Smooth muscle cell (in vitro differentiated cells): ENCODE results near the gene CITED2. TPM values are rescaled to one million over a fixed set of nuclear protein-coding genes. Genes with fewer than 3 reads are reported as not detected.

Experiments
- DNase-seq: peaks from one replicate; lab custom pipeline; 2025; ENCODE audit not compliant: unreplicated experiment; lab: John Stamatoyannopoulos, UW
- H2AFZ ChIP-seq: fragments of 200-600 bp; sonication (generic); 2 replicates; pipeline ENCODE4 v1.6.0; 2016; ENCODE audit warnings: antibody characterized with exemption, low read depth, mild to moderate bottlenecking
- H3F3A ChIP-seq: fragments of 200-600 bp; sonication (generic); 2 replicates; pipeline ENCODE4 v1.6.0; 2017; ENCODE audit warnings: antibody characterized with exemption, low read depth
- H3K27ac ChIP-seq: fragments of 200-600 bp; sonication (generic); 2 replicates; pipeline ENCODE4 v1.5.1; 2016; ENCODE audit warnings: low read depth, mild to moderate bottlenecking
- H3K27me3 ChIP-seq: fragments of 200-600 bp; sonication (generic); 2 replicates; pipeline ENCODE4 v1.6.1; 2016; ENCODE audit warnings: low read depth, mild to moderate bottlenecking
- H3K36me3 ChIP-seq: fragments of 200-600 bp; sonication (generic); 2 replicates; pipeline ENCODE4 v1.5.1; 2016; ENCODE audit warnings: low read depth
- H3K4me1 ChIP-seq: fragments of 200-600 bp; sonication (generic); 2 replicates; pipeline ENCODE4 v1.5.1; 2016; ENCODE audit warnings: low read depth
- H3K4me2 ChIP-seq: fragments of 200-600 bp; sonication (generic); 2 replicates; pipeline ENCODE4 v1.6.0; 2016; ENCODE audit warnings: mild to moderate bottlenecking
- H3K4me3 ChIP-seq: fragments of 200-600 bp; sonication (generic); 2 replicates; pipeline ENCODE4 v1.5.1; 2016; ENCODE audit warnings: mild to moderate bottlenecking
- H3K79me2 ChIP-seq: fragments of 200-600 bp; sonication (generic); 2 replicates; pipeline ENCODE4 v1.6.0; 2016; ENCODE audit warnings: low read depth, mild to moderate bottlenecking
- H3K9ac ChIP-seq: fragments of 200-600 bp; sonication (generic); 2 replicates; pipeline ENCODE4 v1.6.0; 2016; ENCODE audit warnings: low read depth
- H3K9me3 ChIP-seq: fragments of 200-600 bp; sonication (generic); replicated peaks from 2 replicates; pipeline ENCODE4 v1.5.1; 2016; ENCODE audit warnings: low read depth
- H4K20me1 ChIP-seq: fragments of 200-600 bp; sonication (generic); 2 replicates; pipeline ENCODE4 v1.6.0; 2016; ENCODE audit warnings: low read depth
- WGBS: methylation state at CpG from one replicate; pipeline ENCODE4 v1.1.7; 2016; ENCODE audit warnings: low lambda C conversion rate; 5-methylcytosine and 5-hydroxymethylcytosine counted together
- polyA plus RNA-seq: library from polyadenylated mRNA; unstranded; fragments of >200 nt; fragmentation: Nextera tagmentation; extraction: Ambion mirVana; gene quantifications from 2 replicates; pipeline ENCODE4 v1.2.1, GENCODE V29; 2016
- total RNA-seq: library from RNA; depleted of rRNA; stranded (reverse); fragments of >200 nt; gene quantifications from 2 replicates; pipeline ENCODE4 v1.2.3, GENCODE V29; 2014
- TF ChIP-seq, protein P1 (sequence below): fragments of 200-600 bp; sonication (generic); IDR thresholded peaks from 2 replicates; pipeline ENCODE4 v1.5.1; 2017; ENCODE audit warnings: borderline replicate concordance, mild to moderate bottlenecking, antibody characterized with exemption; ENCODE audit not compliant: insufficient read depth, poor library complexity, severe bottlenecking

CITED2 gene
- total and polyA plus RNA-seq, 2 experiments from 2014 or later, result 67.9 to 209 TPM

- no peaks in the 10 kb centered on the region for H3F3A ChIP-seq
- 91% methylated on average over 2 of the region's 2 CpGs for WGBS
- H3K9ac ChIP-seq, result no peak overlapping the region
- no peaks in the 10 kb centered on the region for H3K4me1 ChIP-seq
- H4K20me1 ChIP-seq, result no peaks in the 10 kb centered on the region
- no peak overlapping the region for H3K4me3 ChIP-seq
- H3K4me2 ChIP-seq, result no peak overlapping the region
- DNase-seq, result no peak
- no peak overlapping the region for H2AFZ ChIP-seq
- no peaks in the 10 kb centered on the region for H3K79me2 ChIP-seq
- no peaks in the 10 kb centered on the region for H3K9me3 ChIP-seq
- TF ChIP-seq, protein P1, sequence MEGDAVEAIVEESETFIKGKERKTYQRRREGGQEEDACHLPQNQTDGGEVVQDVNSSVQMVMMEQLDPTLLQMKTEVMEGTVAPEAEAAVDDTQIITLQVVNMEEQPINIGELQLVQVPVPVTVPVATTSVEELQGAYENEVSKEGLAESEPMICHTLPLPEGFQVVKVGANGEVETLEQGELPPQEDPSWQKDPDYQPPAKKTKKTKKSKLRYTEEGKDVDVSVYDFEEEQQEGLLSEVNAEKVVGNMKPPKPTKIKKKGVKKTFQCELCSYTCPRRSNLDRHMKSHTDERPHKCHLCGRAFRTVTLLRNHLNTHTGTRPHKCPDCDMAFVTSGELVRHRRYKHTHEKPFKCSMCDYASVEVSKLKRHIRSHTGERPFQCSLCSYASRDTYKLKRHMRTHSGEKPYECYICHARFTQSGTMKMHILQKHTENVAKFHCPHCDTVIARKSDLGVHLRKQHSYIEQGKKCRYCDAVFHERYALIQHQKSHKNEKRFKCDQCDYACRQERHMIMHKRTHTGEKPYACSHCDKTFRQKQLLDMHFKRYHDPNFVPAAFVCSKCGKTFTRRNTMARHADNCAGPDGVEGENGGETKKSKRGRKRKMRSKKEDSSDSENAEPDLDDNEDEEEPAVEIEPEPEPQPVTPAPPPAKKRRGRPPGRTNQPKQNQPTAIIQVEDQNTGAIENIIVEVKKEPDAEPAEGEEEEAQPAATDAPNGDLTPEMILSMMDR, result no peak
- no peaks in the 10 kb centered on the region for H3K27me3 ChIP-seq
- H3K27ac ChIP-seq, result no peak overlapping the region
- H3K36me3 ChIP-seq, result no peaks in the 10 kb centered on the region
These were observed 13.2 kb downstream of the CITED2 start for GRCh38 chr6:139361211-139361610.

- H3K27me3 ChIP-seq, result no peaks in the 10 kb centered on the region
- H3K79me2 ChIP-seq, result no peaks in the 10 kb centered on the region
- H4K20me1 ChIP-seq, result no peaks in the 10 kb centered on the region
- H3K9ac ChIP-seq, result no peak overlapping the region
- H2AFZ ChIP-seq, result no peak overlapping the region
- H3K4me1 ChIP-seq, result no peaks in the 10 kb centered on the region
- H3K4me2 ChIP-seq, result no peak overlapping the region
- no peak for DNase-seq
- no peak overlapping the region for H3K27ac ChIP-seq
- H3K36me3 ChIP-seq, result no peaks in the 10 kb centered on the region
- H3K4me3 ChIP-seq, result no peak overlapping the region
- TF ChIP-seq, protein P1, result no peak
- H3F3A ChIP-seq, result no peaks in the 10 kb centered on the region
- WGBS, result 92% methylated on average over 2 of the region's 2 CpGs
- H3K9me3 ChIP-seq, result no peaks in the 10 kb centered on the region
These were observed 17.5 kb downstream of the CITED2 start for GRCh38 chr6:139356924-139357323.

GRCh38 chr6:139355777-139356445, 18.5 kb downstream of the CITED2 start:
- Histone ChIP-seq H3K27me3 (no peaks in the 10 kb centered on the region), H3K36me3 (no peaks in the 10 kb centered on the region)

DNA sequence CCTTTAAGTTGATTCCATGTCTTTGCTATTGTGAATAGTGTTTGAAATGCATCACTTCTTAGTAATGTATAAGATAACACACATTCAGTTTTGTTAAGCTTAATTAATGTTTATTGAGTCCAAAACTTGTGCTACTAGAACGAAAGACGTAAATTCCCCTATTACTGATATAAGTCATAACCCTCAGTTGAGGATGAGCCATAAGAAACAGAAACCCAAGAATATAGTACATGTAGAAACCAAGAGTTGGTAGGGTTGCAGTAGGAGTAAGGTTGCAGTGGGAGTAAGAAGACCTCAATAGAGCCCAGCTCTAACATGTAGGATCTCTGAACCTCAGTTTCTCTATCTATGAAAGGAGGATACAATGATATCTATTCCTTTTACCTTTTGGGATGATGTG, 19.3 kb downstream of the CITED2 start:
- Histone ChIP-seq H2AFZ (no peak overlapping the region), H3K79me2 (no peaks in the 10 kb centered on the region), H3K9ac (no peak overlapping the region), H3F3A (no peaks in the 10 kb centered on the region), H3K4me1 (no peaks in the 10 kb centered on the region), H3K27me3 (no peaks in the 10 kb centered on the region), H3K4me3 (no peak overlapping the region), H4K20me1 (no peaks in the 10 kb centered on the region), H3K36me3 (no peaks in the 10 kb centered on the region), H3K9me3 (no peaks in the 10 kb centered on the region), H3K4me2 (no peak overlapping the region), H3K27ac (no peak overlapping the region)
- 94% methylated on average over 2 of the region's 2 CpGs for WGBS
- DNase-seq, result no peak
- TF ChIP-seq, protein P1, result no peak

More at GRCh38 chr6:139355777-139356445, 18.5 kb downstream of the CITED2 start:
- 90% methylated on average over 7 of the region's 7 CpGs for WGBS
- Histone ChIP-seq H3K4me3 (no peak overlapping the region), H3K9me3 (no peaks in the 10 kb centered on the region), H4K20me1 (no peaks in the 10 kb centered on the region), H3K4me2 (no peak overlapping the region), H3K9ac (no peak overlapping the region), H2AFZ (no peak overlapping the region), H3K4me1 (no peaks in the 10 kb centered on the region), H3K27ac (no peak overlapping the region), H3F3A (no peaks in the 10 kb centered on the region), H3K79me2 (no peaks in the 10 kb centered on the region)
- TF ChIP-seq, protein P1, result no peak
- no peak for DNase-seq
